CD4-positive, alpha-beta T cell (primary cell): ENCODE data around the gene PICALM. TPM values are rescaled to one million over a fixed set of nuclear protein-coding genes. Genes with fewer than 3 reads are reported as not detected.

Experiments used
- ATAC-seq: fragments of 200-7000 bp; cut with Tn5 transposase; one replicate; pipeline ENCODE4 v1.10.0; 2022; ENCODE audit warnings: mild to moderate bottlenecking; ENCODE audit not compliant: poor library complexity
- CTCF ChIA-PET: fragments of 350-600 bp; sonication (Branson Sonifier 250); formaldehyde crosslinking; loops from one replicate; lab custom pipeline; 2021; ENCODE audit warnings: antibody characterized with exemption, inconsistent platforms; lab: Charles Lee
- POLR2A ChIA-PET: fragments of 350-600 bp; sonication (Branson Sonifier 250); formaldehyde crosslinking; loops from one replicate; lab custom pipeline; 2021; ENCODE audit warnings: antibody characterized with exemption, inconsistent platforms; lab: Charles Lee
- DNase-seq, 14 experiments: peaks; one replicate each; pipeline ENCODE4 v3.0.0-alpha.2; 2013 to 2020; ENCODE audit warnings: mixed read lengths in 2 of 14
- H3K27ac ChIP-seq, 2 donors: one replicate each; pipeline versions ENCODE4 v1.5.1 to v1.7.0; 2013; ENCODE audit warnings: low read length in 2 of 2, low read depth in 1 of 2, mild to moderate bottlenecking in 1 of 2
- H3K27me3 ChIP-seq, 2 experiments: 1 replicate in 1 of 2; 2 replicates in 1 of 2; pipeline versions ENCODE4 v1.6.1 to v1.7.0; 2013; ENCODE audit warnings: low read length in 2 of 2, control low read depth in 1 of 2, mild to moderate bottlenecking in 1 of 2, moderate library complexity in 1 of 2; ENCODE audit not compliant: insufficient read depth in 2 of 2, control insufficient read depth in 1 of 2
- H3K36me3 ChIP-seq: one replicate; pipeline ENCODE4 v1.6.1; 2013; ENCODE audit warnings: low read length, control low read depth; ENCODE audit not compliant: insufficient read depth
- H3K4me1 ChIP-seq: one replicate; pipeline ENCODE4 v1.6.1; 2013; ENCODE audit warnings: low read length, control low read depth; ENCODE audit not compliant: insufficient read depth
- H3K4me3 ChIP-seq: one replicate; pipeline ENCODE4 v1.5.1; 2013; ENCODE audit warnings: mild to moderate bottlenecking, low read length, moderate library complexity
- H3K9me3 ChIP-seq, 2 experiments: 1 replicate in 1 of 2; 2 replicates in 1 of 2; pipeline versions ENCODE4 v1.6.1 to v1.7.0; 2013; ENCODE audit warnings: low read length in 2 of 2, mild to moderate bottlenecking in 2 of 2, control low read depth in 1 of 2, moderate library complexity in 1 of 2; ENCODE audit not compliant: control insufficient read depth in 1 of 2, insufficient read depth in 1 of 2
- H3K27ac Mint-ChIP-seq: one replicate; pipeline ENCODE4 v1.8.0; 2020; ENCODE audit warnings: mixed read lengths
- H3K27me3 Mint-ChIP-seq: one replicate; pipeline ENCODE4 v1.8.0; 2021; ENCODE audit warnings: mixed read lengths
- H3K36me3 Mint-ChIP-seq: one replicate; pipeline ENCODE4 v1.8.0; 2021; ENCODE audit warnings: low read depth, mixed read lengths
- H3K4me1 Mint-ChIP-seq: one replicate; pipeline ENCODE4 v1.8.0; 2021; ENCODE audit warnings: low read depth, mixed read lengths
- H3K4me3 Mint-ChIP-seq: one replicate; pipeline ENCODE4 v1.8.0; 2020; ENCODE audit warnings: mild to moderate bottlenecking, mixed read lengths
- H3K9me3 Mint-ChIP-seq: one replicate; pipeline ENCODE4 v1.8.0; 2020; ENCODE audit warnings: mixed read lengths
- intact Hi-C, 2 experiments: fragments of 100-400 bp; cut with DNase I in 1 of 2; cut with micrococcal nuclease in 1 of 2; formaldehyde crosslinking; loops; one replicate each; pipeline versions ENCODE4 v1.15.1 to v1.9.0; 2023 to 2025; cut with DNase I, micrococcal nuclease
- total RNA-seq, 174 experiments: library from RNA in 2 of 174; stranded (reverse) in 2 of 174; gene quantifications; one replicate each; pipeline ENCODE4 v1.2.3 and lab custom pipeline; 2021 to 2026
- TF ChIP-seq, protein P1 (sequence below): fragments of 200-600 bp; IDR thresholded peaks from one replicate; pipeline ENCODE4 v1.8.0; 2022; ENCODE audit warnings: antibody characterized with exemption, mild to moderate bottlenecking

PICALM gene
- total RNA-seq, 2 experiments from 2014 or later, result 73.3 to 77.3 TPM

DNA sequence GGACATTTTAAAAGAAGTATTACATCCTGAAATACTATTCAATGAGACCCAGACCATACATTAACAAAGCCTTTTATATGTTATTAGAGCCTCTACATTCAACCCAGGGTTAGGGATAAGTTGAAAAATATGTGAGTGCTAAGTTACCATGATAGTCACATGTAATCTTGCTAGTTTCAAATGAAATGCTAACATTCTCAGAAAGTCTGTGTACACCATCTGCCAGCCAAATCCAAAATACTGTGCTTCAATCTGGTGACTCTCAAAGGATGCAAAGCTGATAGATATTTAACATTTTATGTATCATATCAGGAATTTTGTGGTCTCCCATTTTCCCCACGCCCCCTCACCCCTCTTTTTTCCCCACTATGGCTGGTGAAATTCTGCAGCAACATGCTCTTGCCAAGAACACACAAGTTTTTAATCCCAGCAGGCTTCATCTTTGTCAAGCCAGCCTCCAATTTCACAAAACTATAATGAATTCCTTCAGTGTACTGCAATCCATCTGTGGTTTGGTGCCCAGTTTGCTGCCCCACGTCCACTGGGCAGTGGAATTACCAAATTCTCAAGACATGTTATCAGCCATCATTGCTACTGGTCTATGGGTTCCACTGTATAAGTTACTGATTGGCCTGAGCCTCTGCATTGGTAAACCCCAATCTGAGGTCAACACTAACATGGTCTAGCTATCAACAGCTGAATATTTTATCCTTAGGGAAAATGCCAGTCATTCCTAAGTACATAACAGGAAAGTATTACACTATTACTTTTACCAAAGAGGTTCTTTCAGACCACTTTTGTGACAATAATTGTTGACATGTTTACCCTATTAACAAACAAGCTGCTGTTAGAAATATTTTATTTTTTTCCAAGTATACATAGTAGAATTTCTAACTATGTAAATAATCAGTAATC, 1.5 kb upstream of the PICALM start:
- no peaks in the 10 kb centered on the region for H3K27me3 Mint-ChIP-seq
- no peak for DNase-seq
- H3K4me1 Mint-ChIP-seq, result peaks cover 28% of the 10 kb centered on the region
- CTCF ChIA-PET, result interaction anchor here (1.1 to 6.3 kb wide), 5 partner anchors 15 to 216 kb away, joined by 3 to 42 read pairs (median 3); partner anchors contain the start of gene CCDC83
- H3K36me3 Mint-ChIP-seq, result peaks cover 14% of the 10 kb centered on the region
- Histone ChIP-seq H3K4me3 (no peak overlapping the region), H3K27me3 (no peaks in the 10 kb centered on the region), H3K27ac (peak overlapping the region; percentile 75 to 92), H3K36me3 (no peaks in the 10 kb centered on the region), H3K9me3 (no peaks in the 10 kb centered on the region), H3K4me1 (peaks cover 8% of the 10 kb centered on the region)
- H3K9me3 Mint-ChIP-seq, result no peaks in the 10 kb centered on the region
- no peak for ATAC-seq
- H3K27ac Mint-ChIP-seq, result peak overlapping the region; percentile 82
- TF ChIP-seq, protein P1, sequence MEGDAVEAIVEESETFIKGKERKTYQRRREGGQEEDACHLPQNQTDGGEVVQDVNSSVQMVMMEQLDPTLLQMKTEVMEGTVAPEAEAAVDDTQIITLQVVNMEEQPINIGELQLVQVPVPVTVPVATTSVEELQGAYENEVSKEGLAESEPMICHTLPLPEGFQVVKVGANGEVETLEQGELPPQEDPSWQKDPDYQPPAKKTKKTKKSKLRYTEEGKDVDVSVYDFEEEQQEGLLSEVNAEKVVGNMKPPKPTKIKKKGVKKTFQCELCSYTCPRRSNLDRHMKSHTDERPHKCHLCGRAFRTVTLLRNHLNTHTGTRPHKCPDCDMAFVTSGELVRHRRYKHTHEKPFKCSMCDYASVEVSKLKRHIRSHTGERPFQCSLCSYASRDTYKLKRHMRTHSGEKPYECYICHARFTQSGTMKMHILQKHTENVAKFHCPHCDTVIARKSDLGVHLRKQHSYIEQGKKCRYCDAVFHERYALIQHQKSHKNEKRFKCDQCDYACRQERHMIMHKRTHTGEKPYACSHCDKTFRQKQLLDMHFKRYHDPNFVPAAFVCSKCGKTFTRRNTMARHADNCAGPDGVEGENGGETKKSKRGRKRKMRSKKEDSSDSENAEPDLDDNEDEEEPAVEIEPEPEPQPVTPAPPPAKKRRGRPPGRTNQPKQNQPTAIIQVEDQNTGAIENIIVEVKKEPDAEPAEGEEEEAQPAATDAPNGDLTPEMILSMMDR, result no peak
- intact Hi-C loops, result loop anchor here in 1 of 2 experiments (10.0 kb wide), 1 partner anchor 964 kb away; the partner anchor contains the start of gene TMEM135
- H3K4me3 Mint-ChIP-seq, result peak overlapping the region; percentile 87
- POLR2A ChIA-PET, result interaction anchor here (0.8 to 3.8 kb wide), 6 partner anchors 15 to 423 kb away, joined by 3 to 27 read pairs (median 14); partner anchors contain the start of gene TMEM126A

- Histone ChIP-seq H3K27ac (peak overlapping the region; percentile 75 to 92), H3K27me3 (no peaks in the 10 kb centered on the region), H3K4me3 (peak overlapping the region; percentile 80), H3K4me1 (peaks cover 16% of the 10 kb centered on the region), H3K36me3 (no peaks in the 10 kb centered on the region), H3K9me3 (no peaks in the 10 kb centered on the region)
- POLR2A ChIA-PET, result interaction anchor here (0.6 to 3.8 kb wide), 28 partner anchors 9 to 1349 kb away, joined by 3 to 27 read pairs (median 4); partner anchors contain the start of genes CCDC83, DLG2, EED and TMEM126A
- Mint-ChIP-seq H3K36me3 (peaks cover 14% of the 10 kb centered on the region), H3K27ac (peak overlapping the region; percentile 82), H3K4me3 (peak overlapping the region; percentile 87), H3K4me1 (peaks cover 35% of the 10 kb centered on the region), H3K9me3 (no peaks in the 10 kb centered on the region), H3K27me3 (no peaks in the 10 kb centered on the region)
- CTCF ChIA-PET, result interaction anchor here (0.9 to 6.3 kb wide), 6 partner anchors 14 to 215 kb away, joined by 3 to 42 read pairs (median 4); partner anchors contain the start of gene CCDC83
- no peak for ATAC-seq
- intact Hi-C loops, result loop anchor here (1.0 to 10.0 kb wide), 10 partner anchors 8 to 965 kb away; partner anchors contain the start of genes CREBZF (in 1 of the 2), DLG2 (in 1 of the 2), EED (in 1 of the 2) and TMEM126B (in 1 of the 2)
- DNase-seq, result peak in 3 of 14 experiments; percentile 33 to 68 (median 59)
- TF ChIP-seq, protein P1, result no peak
Measured at GRCh38 chr11:86069408-86070101, 671 bp upstream of the PICALM start.
